Liver (tissue), 10 donors: ENCODE measurements around the gene NF2. TPM values are rescaled to one million over a fixed set of nuclear protein-coding genes. Genes with fewer than 3 reads are reported as not detected.

Experiments
- DNase-seq: peaks from one replicate; pipeline ENCODE4 v3.0.0-alpha.2; 2017; ENCODE audit warnings: low spot score
- H3K27ac ChIP-seq, 2 donors: one replicate each; pipeline ENCODE4 v1.7.0; 2013; ENCODE audit warnings: inconsistent platforms in 2 of 2, low read length in 2 of 2, control low read depth in 1 of 2, low read depth in 1 of 2, mild to moderate bottlenecking in 1 of 2
- H3K27me3 ChIP-seq, 4 donors: one replicate each; pipeline versions ENCODE4 v1.6.1 to v1.7.0; 2013; ENCODE audit warnings: low read length in 3 of 4, inconsistent platforms in 1 of 4, mild to moderate bottlenecking in 1 of 4, moderate library complexity in 1 of 4; ENCODE audit not compliant: control insufficient read depth in 4 of 4, insufficient read depth in 4 of 4
- H3K36me3 ChIP-seq, 4 donors: one replicate each; pipeline versions ENCODE4 v1.6.1 to v1.7.0; 2013; ENCODE audit warnings: low read length in 3 of 4, mild to moderate bottlenecking in 3 of 4, low read depth in 1 of 4, moderate library complexity in 1 of 4; ENCODE audit not compliant: control insufficient read depth in 4 of 4, insufficient read depth in 3 of 4
- H3K4me1 ChIP-seq, 4 donors: one replicate each; pipeline versions ENCODE4 v1.6.1 to v1.7.0; 2013; ENCODE audit warnings: low read length in 3 of 4, mild to moderate bottlenecking in 3 of 4, moderate library complexity in 1 of 4; ENCODE audit not compliant: control insufficient read depth in 4 of 4, insufficient read depth in 4 of 4
- H3K4me3 ChIP-seq, 3 donors: one replicate each; pipeline versions ENCODE4 v1.6.1 to v1.7.0; 2013; ENCODE audit warnings: low read length in 3 of 3, control low read depth in 1 of 3, low read depth in 1 of 3, mild to moderate bottlenecking in 1 of 3
- H3K9ac ChIP-seq, 2 donors: one replicate each; pipeline ENCODE4 v1.7.0; 2013; ENCODE audit warnings: low read length in 2 of 2, mild to moderate bottlenecking in 2 of 2, moderate library complexity in 2 of 2, control low read depth in 1 of 2, low read depth in 1 of 2
- H3K9me3 ChIP-seq, 4 donors: one replicate each; pipeline versions ENCODE4 v1.6.1 to v1.7.0; 2013; ENCODE audit warnings: low read length in 3 of 4; ENCODE audit not compliant: control insufficient read depth in 4 of 4
- EGR1 ChIP-seq, 2 donors: IDR thresholded peaks; 2 replicates each; pipeline ENCODE4 v1.6.1; 2016 to 2018; ENCODE audit warnings: antibody characterized with exemption in 2 of 2, low read depth in 2 of 2
- FOXA1 ChIP-seq: IDR thresholded peaks from 2 replicates; pipeline ENCODE4 v1.6.1; 2016; ENCODE audit warnings: antibody characterized with exemption
- FOXA2 ChIP-seq: IDR thresholded peaks from 2 replicates; pipeline ENCODE4 v1.6.1; 2016; ENCODE audit warnings: antibody characterized with exemption
- GABPA ChIP-seq, 2 donors: IDR thresholded peaks in 1 of 2; conservative IDR thresholded peaks in 1 of 2; 2 replicates each; pipeline ENCODE4 v1.6.1; 2016; ENCODE audit warnings: antibody characterized with exemption in 2 of 2, mild to moderate bottlenecking in 1 of 2, moderate library complexity in 1 of 2
- HNF4A ChIP-seq, 2 donors: conservative IDR thresholded peaks; 2 replicates each; pipeline ENCODE4 v1.6.1; 2016; ENCODE audit warnings: antibody characterized with exemption in 2 of 2, mild to moderate bottlenecking in 2 of 2
- HNF4G ChIP-seq: IDR thresholded peaks from 2 replicates; pipeline ENCODE4 v1.6.1; 2016; ENCODE audit warnings: antibody characterized with exemption
- JUND ChIP-seq, 2 donors: IDR thresholded peaks; 2 replicates each; pipeline ENCODE4 v1.6.1; 2016; ENCODE audit warnings: antibody characterized with exemption in 2 of 2
- NR2F2 ChIP-seq: IDR thresholded peaks from 2 replicates; pipeline ENCODE4 v1.6.1; 2016; ENCODE audit warnings: antibody characterized with exemption
- RAD21 ChIP-seq, 2 donors: IDR thresholded peaks; 2 replicates each; pipeline ENCODE4 v1.6.1; 2016; ENCODE audit warnings: antibody characterized with exemption in 2 of 2, mild to moderate bottlenecking in 2 of 2
- RXRA ChIP-seq, 2 donors: IDR thresholded peaks; 2 replicates each; pipeline ENCODE4 v1.6.1; 2017 to 2018; ENCODE audit warnings: antibody characterized with exemption in 2 of 2, mild to moderate bottlenecking in 1 of 2
- SP1 ChIP-seq: IDR thresholded peaks from 2 replicates; pipeline ENCODE4 v1.6.1; 2018; ENCODE audit warnings: antibody characterized with exemption, mild to moderate bottlenecking
- TAF1 ChIP-seq: conservative IDR thresholded peaks from 2 replicates; pipeline ENCODE4 v1.6.1; 2016; ENCODE audit warnings: antibody characterized with exemption, mild to moderate bottlenecking
- YY1 ChIP-seq: IDR thresholded peaks from 2 replicates; pipeline ENCODE4 v1.6.1; 2016; ENCODE audit warnings: antibody characterized with exemption, mild to moderate bottlenecking
- WGBS: extraction: QIAGEN DNeasy Blood & Tissue Kit; methylation state at CpG from one replicate; pipeline ENCODE4 v1.1.7; 2013; 5-methylcytosine and 5-hydroxymethylcytosine counted together
- polyA plus RNA-seq, 2 donors: library from polyadenylated mRNA; stranded (reverse) in 1 of 2; unstranded in 1 of 2; fragments of 200-250 nt in 1 of 2; fragments of >200 nt in 1 of 2; fragmentation: Nextera tagmentation in 1 of 2; extraction: Ambion mirVana in 1 of 2; gene quantifications; one replicate each; pipeline versions ENCODE4 v1.2.1 to v1.2.3, GENCODE V29; 2013 to 2015
- small RNA-seq: library from RNA; depleted of rRNA; stranded (forward); fragments of <200 nt; gene quantifications from one replicate; pipeline ENCODE3, GENCODE V24; 2014
- total RNA-seq, 2 donors: library from RNA; depleted of rRNA; stranded (reverse); fragments of >200 nt; gene quantifications; one replicate each; pipeline ENCODE4 v1.2.3, GENCODE V29; 2014
- TF ChIP-seq, protein P1 (sequence below): IDR thresholded peaks from 2 replicates; pipeline ENCODE4 v1.6.1; 2016; ENCODE audit warnings: antibody characterized with exemption
- TF ChIP-seq, protein P2 (sequence below): IDR thresholded peaks from 2 replicates; pipeline ENCODE4 v1.6.1; 2016; ENCODE audit warnings: antibody characterized with exemption
- TF ChIP-seq, protein P3 (sequence below): IDR thresholded peaks from 2 replicates; pipeline ENCODE4 v1.6.1; 2016; ENCODE audit warnings: antibody characterized with exemption
- TF ChIP-seq, protein P4 (sequence below): IDR thresholded peaks from 2 replicates; pipeline ENCODE4 v1.6.1; 2016; ENCODE audit warnings: antibody characterized with exemption, mild to moderate bottlenecking
- TF ChIP-seq, protein P5 (sequence below): fragments of 150-350 bp; IDR thresholded peaks from 2 replicates; pipeline ENCODE4 v1.5.1; 2017; ENCODE audit warnings: improper control_type of control experiment, low read depth, low read length; ENCODE audit not compliant: missing input control
- donor health status: healthy.
- donor health status: healthy.
- donor health status: healthy.
- donor health status: healthy.
- donor health status: healthy.

Gene NF2
- total and polyA plus RNA-seq, 4 donors: 6.2 to 25.2 (median 11.2) TPM

DNA sequence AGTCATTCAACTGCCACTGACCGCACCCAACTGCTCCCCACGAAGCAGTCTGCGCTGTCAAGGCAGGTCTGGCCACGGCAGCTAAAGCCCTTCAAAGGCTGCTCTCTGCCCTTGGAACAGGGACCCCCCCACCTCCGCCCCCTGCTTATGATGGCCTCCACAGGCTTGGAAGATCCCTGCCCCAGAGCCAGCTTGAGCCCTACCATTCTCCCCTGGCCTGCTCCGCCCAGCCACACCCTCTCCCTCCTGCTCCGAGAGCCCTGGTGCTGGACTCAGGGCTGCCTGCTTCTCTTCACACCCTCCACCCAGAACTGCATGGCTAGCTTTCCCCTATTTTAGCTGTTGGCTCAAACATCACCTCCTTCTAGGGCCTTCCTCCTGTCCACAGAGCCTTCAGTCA, 144.4 kb downstream of the NF2 start:
- H3K9me3 ChIP-seq: no peaks in the 10 kb centered on the region
- no peaks in the 10 kb centered on the region for H3K27me3 ChIP-seq
- peaks cover 0 to 8% (median 0%) of the 10 kb centered on the region in 4 donors for H3K4me1 ChIP-seq
- no peak overlapping the region for H3K27ac ChIP-seq
- no peak overlapping the region for H3K4me3 ChIP-seq
- no peak overlapping the region for H3K9ac ChIP-seq
- H3K36me3 ChIP-seq: peaks cover 3 to 41% (median 11%) of the 10 kb centered on the region in 4 donors
- WGBS: 96% methylated on average over 7 of the region's 7 CpGs
- TF ChIP-seq HNF4G (no peak), FOXA1 (no peak), GABPA (IDR thresholded peaks at IDR 0.05 in 1 of 2, conservative IDR thresholded peaks at IDR 0.05 in 1 of 2) (no peak), JUND (IDR thresholded peaks at IDR 0.05) (no peak), FOXA2 (no peak), HNF4A (conservative IDR thresholded peaks at IDR 0.05) (no peak), RXRA (IDR thresholded peaks at IDR 0.05) (no peak), TAF1 (no peak), EGR1 (IDR thresholded peaks at IDR 0.05; ENCODE audit: low read depth in 2 of 2) (no peak), SP1 (no peak), YY1 (no peak), NR2F2 (no peak), RAD21 (IDR thresholded peaks at IDR 0.05) (no peak)
- TF ChIP-seq, protein P1, sequence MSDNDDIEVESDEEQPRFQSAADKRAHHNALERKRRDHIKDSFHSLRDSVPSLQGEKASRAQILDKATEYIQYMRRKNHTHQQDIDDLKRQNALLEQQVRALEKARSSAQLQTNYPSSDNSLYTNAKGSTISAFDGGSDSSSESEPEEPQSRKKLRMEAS: no peak
- TF ChIP-seq, protein P2, sequence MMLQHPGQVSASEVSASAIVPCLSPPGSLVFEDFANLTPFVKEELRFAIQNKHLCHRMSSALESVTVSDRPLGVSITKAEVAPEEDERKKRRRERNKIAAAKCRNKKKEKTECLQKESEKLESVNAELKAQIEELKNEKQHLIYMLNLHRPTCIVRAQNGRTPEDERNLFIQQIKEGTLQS: no peak
- TF ChIP-seq, protein P3, sequence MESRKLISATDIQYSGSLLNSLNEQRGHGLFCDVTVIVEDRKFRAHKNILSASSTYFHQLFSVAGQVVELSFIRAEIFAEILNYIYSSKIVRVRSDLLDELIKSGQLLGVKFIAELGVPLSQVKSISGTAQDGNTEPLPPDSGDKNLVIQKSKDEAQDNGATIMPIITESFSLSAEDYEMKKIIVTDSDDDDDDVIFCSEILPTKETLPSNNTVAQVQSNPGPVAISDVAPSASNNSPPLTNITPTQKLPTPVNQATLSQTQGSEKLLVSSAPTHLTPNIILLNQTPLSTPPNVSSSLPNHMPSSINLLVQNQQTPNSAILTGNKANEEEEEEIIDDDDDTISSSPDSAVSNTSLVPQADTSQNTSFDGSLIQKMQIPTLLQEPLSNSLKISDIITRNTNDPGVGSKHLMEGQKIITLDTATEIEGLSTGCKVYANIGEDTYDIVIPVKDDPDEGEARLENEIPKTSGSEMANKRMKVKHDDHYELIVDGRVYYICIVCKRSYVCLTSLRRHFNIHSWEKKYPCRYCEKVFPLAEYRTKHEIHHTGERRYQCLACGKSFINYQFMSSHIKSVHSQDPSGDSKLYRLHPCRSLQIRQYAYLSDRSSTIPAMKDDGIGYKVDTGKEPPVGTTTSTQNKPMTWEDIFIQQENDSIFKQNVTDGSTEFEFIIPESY: no peak
- TF ChIP-seq, protein P4, sequence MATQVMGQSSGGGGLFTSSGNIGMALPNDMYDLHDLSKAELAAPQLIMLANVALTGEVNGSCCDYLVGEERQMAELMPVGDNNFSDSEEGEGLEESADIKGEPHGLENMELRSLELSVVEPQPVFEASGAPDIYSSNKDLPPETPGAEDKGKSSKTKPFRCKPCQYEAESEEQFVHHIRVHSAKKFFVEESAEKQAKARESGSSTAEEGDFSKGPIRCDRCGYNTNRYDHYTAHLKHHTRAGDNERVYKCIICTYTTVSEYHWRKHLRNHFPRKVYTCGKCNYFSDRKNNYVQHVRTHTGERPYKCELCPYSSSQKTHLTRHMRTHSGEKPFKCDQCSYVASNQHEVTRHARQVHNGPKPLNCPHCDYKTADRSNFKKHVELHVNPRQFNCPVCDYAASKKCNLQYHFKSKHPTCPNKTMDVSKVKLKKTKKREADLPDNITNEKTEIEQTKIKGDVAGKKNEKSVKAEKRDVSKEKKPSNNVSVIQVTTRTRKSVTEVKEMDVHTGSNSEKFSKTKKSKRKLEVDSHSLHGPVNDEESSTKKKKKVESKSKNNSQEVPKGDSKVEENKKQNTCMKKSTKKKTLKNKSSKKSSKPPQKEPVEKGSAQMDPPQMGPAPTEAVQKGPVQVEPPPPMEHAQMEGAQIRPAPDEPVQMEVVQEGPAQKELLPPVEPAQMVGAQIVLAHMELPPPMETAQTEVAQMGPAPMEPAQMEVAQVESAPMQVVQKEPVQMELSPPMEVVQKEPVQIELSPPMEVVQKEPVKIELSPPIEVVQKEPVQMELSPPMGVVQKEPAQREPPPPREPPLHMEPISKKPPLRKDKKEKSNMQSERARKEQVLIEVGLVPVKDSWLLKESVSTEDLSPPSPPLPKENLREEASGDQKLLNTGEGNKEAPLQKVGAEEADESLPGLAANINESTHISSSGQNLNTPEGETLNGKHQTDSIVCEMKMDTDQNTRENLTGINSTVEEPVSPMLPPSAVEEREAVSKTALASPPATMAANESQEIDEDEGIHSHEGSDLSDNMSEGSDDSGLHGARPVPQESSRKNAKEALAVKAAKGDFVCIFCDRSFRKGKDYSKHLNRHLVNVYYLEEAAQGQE: no peak
- TF ChIP-seq, protein P5, sequence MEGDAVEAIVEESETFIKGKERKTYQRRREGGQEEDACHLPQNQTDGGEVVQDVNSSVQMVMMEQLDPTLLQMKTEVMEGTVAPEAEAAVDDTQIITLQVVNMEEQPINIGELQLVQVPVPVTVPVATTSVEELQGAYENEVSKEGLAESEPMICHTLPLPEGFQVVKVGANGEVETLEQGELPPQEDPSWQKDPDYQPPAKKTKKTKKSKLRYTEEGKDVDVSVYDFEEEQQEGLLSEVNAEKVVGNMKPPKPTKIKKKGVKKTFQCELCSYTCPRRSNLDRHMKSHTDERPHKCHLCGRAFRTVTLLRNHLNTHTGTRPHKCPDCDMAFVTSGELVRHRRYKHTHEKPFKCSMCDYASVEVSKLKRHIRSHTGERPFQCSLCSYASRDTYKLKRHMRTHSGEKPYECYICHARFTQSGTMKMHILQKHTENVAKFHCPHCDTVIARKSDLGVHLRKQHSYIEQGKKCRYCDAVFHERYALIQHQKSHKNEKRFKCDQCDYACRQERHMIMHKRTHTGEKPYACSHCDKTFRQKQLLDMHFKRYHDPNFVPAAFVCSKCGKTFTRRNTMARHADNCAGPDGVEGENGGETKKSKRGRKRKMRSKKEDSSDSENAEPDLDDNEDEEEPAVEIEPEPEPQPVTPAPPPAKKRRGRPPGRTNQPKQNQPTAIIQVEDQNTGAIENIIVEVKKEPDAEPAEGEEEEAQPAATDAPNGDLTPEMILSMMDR: no peak
- no peak for DNase-seq

Small RNA genes within 50 kb of the gene (small RNA-seq; reads per million reads assigned to genes)
- gene AC004882.2: not detected

Other genes with a start within 250 kb of the NF2 start
- gene AP1B1, start 215.1 kb upstream of the NF2 start, total RNA-seq: 10 to 100 TPM; 54.9 to 63.4 TPM
- 10 to 100 TPM; 17.6 to 33.0 TPM for gene AP1B1, start 215.1 kb upstream of the NF2 start, polyA plus RNA-seq
- 1 to 10 TPM in 1 of 2 donors, not detected in 1; 1.0 TPM for gene RFPL1, start 165.1 kb upstream of the NF2 start, total RNA-seq
- gene RFPL1, start 165.1 kb upstream of the NF2 start, polyA plus RNA-seq: 1 to 10 TPM in 1 of 2 donors, not detected in 1; 1.0 TPM
- 1 to 10 TPM in 1 of 2 donors, under 1 TPM in 1; 0.17 to 1.6 TPM for gene NEFH, start 123.4 kb upstream of the NF2 start, total RNA-seq
- under 1 TPM; 0.04 to 0.25 TPM for gene NEFH, start 123.4 kb upstream of the NF2 start, polyA plus RNA-seq
- gene THOC5, start 49.9 kb upstream of the NF2 start, total RNA-seq: 10 to 100 TPM; 19.5 to 25.1 TPM
- 1 to 10 TPM; 7.4 to 9.4 TPM for gene THOC5, start 49.9 kb upstream of the NF2 start, polyA plus RNA-seq
- 100 to 1,000 TPM; 114 to 125 TPM for gene NIPSNAP1, start 22.5 kb upstream of the NF2 start, total RNA-seq
- 100 to 1,000 TPM; 134 to 145 TPM for gene NIPSNAP1, start 22.5 kb upstream of the NF2 start, polyA plus RNA-seq
- gene CABP7, start 116.4 kb downstream of the NF2 start, total RNA-seq: not detected
- under 1 TPM in 1 of 2 donors, not detected in 1; 0.08 TPM for gene CABP7, start 116.4 kb downstream of the NF2 start, polyA plus RNA-seq
- 10 to 100 TPM in 1 of 2 donors, 1 to 10 TPM in 1; 9.2 to 12.1 TPM for gene ZMAT5, start 163.4 kb downstream of the NF2 start, total RNA-seq
- gene ZMAT5, start 163.4 kb downstream of the NF2 start, polyA plus RNA-seq: 10 to 100 TPM; 14.9 to 18.8 TPM
- gene UQCR10, start 163.7 kb downstream of the NF2 start, total RNA-seq: 10 to 100 TPM; 40.2 to 70.6 TPM
- 100 to 1,000 TPM; 133 to 243 TPM for gene UQCR10, start 163.7 kb downstream of the NF2 start, polyA plus RNA-seq
- 10 to 100 TPM; 36.0 to 43.7 TPM for gene ASCC2, start 234.6 kb downstream of the NF2 start, total RNA-seq
- gene ASCC2, start 234.6 kb downstream of the NF2 start, polyA plus RNA-seq: 10 to 100 TPM; 34.6 to 41.4 TPM